ENCODE results near the gene MOGAT3. TPM values are rescaled to one million over a fixed set of nuclear protein-coding genes. Genes with fewer than 3 reads are reported as not detected.

MOGAT3 gene
- total RNA-seq, 1 donor from 2014 or later: not detected

DNA sequence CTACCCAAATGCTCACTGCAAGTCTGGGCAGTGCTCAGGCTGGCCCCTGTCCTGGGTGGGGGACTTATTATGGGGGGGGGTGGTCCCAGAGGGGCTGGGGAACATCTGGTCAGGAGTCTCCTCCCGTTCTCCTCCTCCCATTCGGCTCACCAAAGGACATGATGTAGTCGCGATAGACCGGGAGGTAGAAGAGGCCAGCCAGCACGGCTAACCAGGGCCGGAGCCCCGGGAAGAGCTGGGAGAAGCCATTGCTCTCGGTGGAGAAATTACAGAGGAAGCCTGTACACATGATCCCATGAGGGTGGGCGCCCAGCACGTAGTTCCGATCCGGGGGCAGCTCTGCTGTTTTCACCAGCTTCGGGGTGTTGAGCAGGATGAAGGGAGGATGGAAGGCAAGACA lies 2.4 kb downstream of the MOGAT3 start:
- no peaks in the 10 kb centered on the region for H3K9me3 Mint-ChIP-seq
- no peaks in the 10 kb centered on the region for H3K36me3 Mint-ChIP-seq
- H3K4me1 Mint-ChIP-seq: peaks cover 2% of the 10 kb centered on the region
- TF ChIP-seq CTCF (IDR thresholded peaks at IDR 0.05; ENCODE audit: unreplicated experiment): no peak
- no peak for DNase-seq (ENCODE audit: low spot score in 2 of 2, unreplicated experiment in 2 of 2)
- no peak overlapping the region for H3K27ac Mint-ChIP-seq
- H3K4me3 Mint-ChIP-seq: no peak overlapping the region
- H3K27me3 Mint-ChIP-seq (ENCODE audit: low read depth): peaks cover 44% of the 10 kb centered on the region

- no peak for DNase-seq (ENCODE audit: low spot score in 2 of 2, unreplicated experiment in 2 of 2)
- Mint-ChIP-seq H3K36me3 (no peaks in the 10 kb centered on the region), H3K4me1 (peaks cover 2% of the 10 kb centered on the region), H3K9me3 (no peaks in the 10 kb centered on the region), H3K4me3 (no peak overlapping the region), H3K27me3 (ENCODE audit: low read depth) (peaks cover 39% of the 10 kb centered on the region), H3K27ac (no peak overlapping the region)
- TF ChIP-seq CTCF (IDR thresholded peaks at IDR 0.05; ENCODE audit: unreplicated experiment): no peak
Observed at GRCh38 chr7:101197991-101198390, 2.8 kb downstream of the MOGAT3 start.

GRCh38 chr7:101195884-101196283 lies 5.0 kb downstream of the MOGAT3 start:
- Mint-ChIP-seq H3K36me3 (no peaks in the 10 kb centered on the region), H3K27ac (no peak overlapping the region), H3K27me3 (ENCODE audit: low read depth) (peaks cover 23% of the 10 kb centered on the region), H3K4me3 (no peak overlapping the region), H3K4me1 (peaks cover under 1% of the 10 kb centered on the region), H3K9me3 (no peaks in the 10 kb centered on the region)
- no peak for TF ChIP-seq CTCF (IDR thresholded peaks at IDR 0.05; ENCODE audit: unreplicated experiment)
- DNase-seq (ENCODE audit: low spot score in 2 of 2, unreplicated experiment in 2 of 2): no peak

DNA sequence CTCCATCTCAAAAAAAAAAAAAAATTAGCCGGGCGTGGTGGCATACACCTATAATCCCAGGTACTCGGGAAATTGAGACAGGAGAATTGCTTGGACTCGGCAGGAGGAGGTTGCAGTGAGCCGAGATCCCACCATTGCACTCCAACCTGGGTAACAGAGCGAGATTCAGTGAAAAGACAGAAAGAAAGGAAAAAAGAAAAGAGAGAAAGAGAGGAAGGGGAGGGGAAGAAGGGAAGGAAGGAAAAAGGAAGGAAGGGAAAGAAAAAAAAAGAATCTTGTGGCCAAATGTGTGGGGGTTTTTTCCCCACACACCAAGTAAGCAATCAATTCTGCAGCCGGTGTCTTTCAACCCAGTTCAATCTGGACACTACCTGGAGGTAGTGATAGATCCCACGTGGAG lies 11.7 kb downstream of the MOGAT3 start:
- no peaks in the 10 kb centered on the region for H3K9me3 Mint-ChIP-seq
- no peak for TF ChIP-seq CTCF (IDR thresholded peaks at IDR 0.05; ENCODE audit: unreplicated experiment)
- no peak overlapping the region for H3K4me3 Mint-ChIP-seq
- no peak overlapping the region for H3K27ac Mint-ChIP-seq
- no peaks in the 10 kb centered on the region for H3K4me1 Mint-ChIP-seq
- H3K27me3 Mint-ChIP-seq (ENCODE audit: low read depth): peaks cover 26% of the 10 kb centered on the region
- no peaks in the 10 kb centered on the region for H3K36me3 Mint-ChIP-seq
- DNase-seq (ENCODE audit: low spot score in 2 of 2, unreplicated experiment in 2 of 2): no peak

DNA sequence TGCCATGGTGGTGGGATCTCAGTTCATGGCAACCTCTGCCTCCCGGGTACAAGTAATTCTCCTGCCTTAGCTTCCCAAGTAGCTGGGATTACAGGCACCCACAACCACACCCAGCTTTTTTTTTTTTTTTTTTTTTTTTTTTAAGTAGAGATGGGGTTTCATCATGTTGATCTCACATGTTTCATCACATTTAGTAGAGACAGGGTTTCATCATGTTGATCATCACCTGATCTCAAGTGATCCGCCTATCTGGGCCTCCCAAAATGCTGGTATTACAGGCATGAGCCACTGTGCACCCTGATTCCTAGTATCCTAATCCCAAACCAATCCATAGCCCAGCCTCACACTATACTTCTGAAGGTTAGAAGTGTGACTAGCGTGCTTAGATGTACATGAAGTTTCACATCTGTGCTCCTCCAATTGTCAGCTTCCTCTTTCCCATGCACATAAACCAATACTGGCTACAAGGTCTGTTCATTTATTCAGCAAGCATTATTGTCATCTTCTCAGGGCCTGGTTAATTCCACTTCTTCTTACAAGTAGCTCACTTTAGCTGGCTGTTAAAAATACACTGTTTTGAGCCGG lies 13.9 kb downstream of the MOGAT3 start:
- Mint-ChIP-seq H3K27ac (no peak overlapping the region), H3K27me3 (ENCODE audit: low read depth) (peaks cover 32% of the 10 kb centered on the region), H3K4me3 (no peak overlapping the region), H3K9me3 (no peaks in the 10 kb centered on the region), H3K4me1 (peaks cover 6% of the 10 kb centered on the region), H3K36me3 (no peaks in the 10 kb centered on the region)
- no peak for TF ChIP-seq CTCF (IDR thresholded peaks at IDR 0.05; ENCODE audit: unreplicated experiment)
- DNase-seq (ENCODE audit: low spot score in 2 of 2, unreplicated experiment in 2 of 2): no peak

DNA sequence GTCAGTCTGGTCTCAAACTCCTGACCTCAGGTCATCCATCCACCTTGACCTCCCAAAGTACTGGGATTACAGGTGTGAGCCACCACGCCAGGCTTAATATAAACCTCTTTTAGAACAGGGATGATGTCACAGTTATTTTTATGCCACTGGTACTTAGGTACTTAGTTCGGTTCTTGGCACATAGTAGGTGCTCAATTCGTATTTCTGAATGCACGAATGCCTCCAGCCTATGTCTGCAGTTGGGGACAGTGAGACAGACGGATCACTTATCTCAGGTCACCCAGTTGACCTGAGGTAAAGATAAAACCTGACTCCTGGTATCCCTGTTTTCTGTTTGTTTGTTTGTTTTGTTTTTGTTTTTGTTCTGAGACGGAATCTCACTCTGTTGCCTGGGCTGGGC lies 14.6 kb downstream of the MOGAT3 start:
- H3K9me3 Mint-ChIP-seq: no peaks in the 10 kb centered on the region
- H3K4me3 Mint-ChIP-seq: no peak overlapping the region
- no peak overlapping the region for H3K27ac Mint-ChIP-seq
- TF ChIP-seq CTCF (IDR thresholded peaks at IDR 0.05; ENCODE audit: unreplicated experiment): no peak
- no peak for DNase-seq (ENCODE audit: low spot score in 2 of 2, unreplicated experiment in 2 of 2)
- peaks cover 6% of the 10 kb centered on the region for H3K4me1 Mint-ChIP-seq
- H3K36me3 Mint-ChIP-seq: no peaks in the 10 kb centered on the region
- H3K27me3 Mint-ChIP-seq (ENCODE audit: low read depth): peaks cover 34% of the 10 kb centered on the region
